Liver (tissue), 9 donors: ENCODE results near the gene PHLDB3. TPM values are rescaled to one million over a fixed set of nuclear protein-coding genes. Genes with fewer than 3 reads are reported as not detected.

Experiments used
- DNase-seq: peaks from one replicate; pipeline ENCODE4 v3.0.0-alpha.2; 2017; ENCODE audit warnings: low spot score
- H3K27ac ChIP-seq, 2 donors: one replicate each; pipeline ENCODE4 v1.7.0; 2013; ENCODE audit warnings: inconsistent platforms in 2 of 2, low read length in 2 of 2, control low read depth in 1 of 2, low read depth in 1 of 2, mild to moderate bottlenecking in 1 of 2
- H3K27me3 ChIP-seq, 4 donors: one replicate each; pipeline versions ENCODE4 v1.6.1 to v1.7.0; 2013; ENCODE audit warnings: low read length in 3 of 4, inconsistent platforms in 1 of 4, mild to moderate bottlenecking in 1 of 4, moderate library complexity in 1 of 4; ENCODE audit not compliant: control insufficient read depth in 4 of 4, insufficient read depth in 4 of 4
- H3K36me3 ChIP-seq, 4 donors: one replicate each; pipeline versions ENCODE4 v1.6.1 to v1.7.0; 2013; ENCODE audit warnings: low read length in 3 of 4, mild to moderate bottlenecking in 3 of 4, low read depth in 1 of 4, moderate library complexity in 1 of 4; ENCODE audit not compliant: control insufficient read depth in 4 of 4, insufficient read depth in 3 of 4
- H3K4me1 ChIP-seq, 4 donors: one replicate each; pipeline versions ENCODE4 v1.6.1 to v1.7.0; 2013; ENCODE audit warnings: low read length in 3 of 4, mild to moderate bottlenecking in 3 of 4, moderate library complexity in 1 of 4; ENCODE audit not compliant: control insufficient read depth in 4 of 4, insufficient read depth in 4 of 4
- H3K4me3 ChIP-seq, 3 donors: one replicate each; pipeline versions ENCODE4 v1.6.1 to v1.7.0; 2013; ENCODE audit warnings: low read length in 3 of 3, control low read depth in 1 of 3, low read depth in 1 of 3, mild to moderate bottlenecking in 1 of 3
- H3K9ac ChIP-seq, 2 donors: one replicate each; pipeline ENCODE4 v1.7.0; 2013; ENCODE audit warnings: low read length in 2 of 2, mild to moderate bottlenecking in 2 of 2, moderate library complexity in 2 of 2, control low read depth in 1 of 2, low read depth in 1 of 2
- H3K9me3 ChIP-seq, 4 donors: one replicate each; pipeline versions ENCODE4 v1.6.1 to v1.7.0; 2013; ENCODE audit warnings: low read length in 3 of 4; ENCODE audit not compliant: control insufficient read depth in 4 of 4
- ATF3 ChIP-seq: IDR thresholded peaks from 2 replicates; pipeline ENCODE4 v1.6.1; 2016; ENCODE audit warnings: antibody characterized with exemption
- CTCF ChIP-seq: fragments of 150-350 bp; IDR thresholded peaks from 2 replicates; pipeline ENCODE4 v1.5.1; 2017; ENCODE audit warnings: improper control_type of control experiment, low read depth, low read length; ENCODE audit not compliant: missing input control
- EGR1 ChIP-seq, 2 donors: IDR thresholded peaks; 2 replicates each; pipeline ENCODE4 v1.6.1; 2016 to 2018; ENCODE audit warnings: antibody characterized with exemption in 2 of 2, low read depth in 2 of 2
- FOXA1 ChIP-seq: IDR thresholded peaks from 2 replicates; pipeline ENCODE4 v1.6.1; 2016; ENCODE audit warnings: antibody characterized with exemption
- FOXA2 ChIP-seq: IDR thresholded peaks from 2 replicates; pipeline ENCODE4 v1.6.1; 2016; ENCODE audit warnings: antibody characterized with exemption
- GABPA ChIP-seq, 2 donors: IDR thresholded peaks in 1 of 2; conservative IDR thresholded peaks in 1 of 2; 2 replicates each; pipeline ENCODE4 v1.6.1; 2016; ENCODE audit warnings: antibody characterized with exemption in 2 of 2, mild to moderate bottlenecking in 1 of 2, moderate library complexity in 1 of 2
- HNF4A ChIP-seq, 2 donors: conservative IDR thresholded peaks; 2 replicates each; pipeline ENCODE4 v1.6.1; 2016; ENCODE audit warnings: antibody characterized with exemption in 2 of 2, mild to moderate bottlenecking in 2 of 2
- HNF4G ChIP-seq: IDR thresholded peaks from 2 replicates; pipeline ENCODE4 v1.6.1; 2016; ENCODE audit warnings: antibody characterized with exemption
- JUND ChIP-seq, 2 donors: IDR thresholded peaks; 2 replicates each; pipeline ENCODE4 v1.6.1; 2016; ENCODE audit warnings: antibody characterized with exemption in 2 of 2
- NR2F2 ChIP-seq: IDR thresholded peaks from 2 replicates; pipeline ENCODE4 v1.6.1; 2016; ENCODE audit warnings: antibody characterized with exemption
- RAD21 ChIP-seq, 2 donors: IDR thresholded peaks; 2 replicates each; pipeline ENCODE4 v1.6.1; 2016; ENCODE audit warnings: antibody characterized with exemption in 2 of 2, mild to moderate bottlenecking in 2 of 2
- RXRA ChIP-seq, 2 donors: IDR thresholded peaks; 2 replicates each; pipeline ENCODE4 v1.6.1; 2017 to 2018; ENCODE audit warnings: antibody characterized with exemption in 2 of 2, mild to moderate bottlenecking in 1 of 2
- SP1 ChIP-seq: IDR thresholded peaks from 2 replicates; pipeline ENCODE4 v1.6.1; 2018; ENCODE audit warnings: antibody characterized with exemption, mild to moderate bottlenecking
- TAF1 ChIP-seq: conservative IDR thresholded peaks from 2 replicates; pipeline ENCODE4 v1.6.1; 2016; ENCODE audit warnings: antibody characterized with exemption, mild to moderate bottlenecking
- YY1 ChIP-seq: IDR thresholded peaks from 2 replicates; pipeline ENCODE4 v1.6.1; 2016; ENCODE audit warnings: antibody characterized with exemption, mild to moderate bottlenecking
- ZBTB33 ChIP-seq: IDR thresholded peaks from 2 replicates; pipeline ENCODE4 v1.6.1; 2016; ENCODE audit warnings: antibody characterized with exemption
- WGBS: extraction: QIAGEN DNeasy Blood & Tissue Kit; methylation state at CpG from one replicate; pipeline ENCODE4 v1.1.7; 2013; 5-methylcytosine and 5-hydroxymethylcytosine counted together
- polyA plus RNA-seq, 2 donors: library from polyadenylated mRNA; stranded (reverse) in 1 of 2; unstranded in 1 of 2; fragments of 200-250 nt in 1 of 2; fragments of >200 nt in 1 of 2; fragmentation: Nextera tagmentation in 1 of 2; extraction: Ambion mirVana in 1 of 2; gene quantifications; one replicate each; pipeline versions ENCODE4 v1.2.1 to v1.2.3, GENCODE V29; 2013 to 2015
- total RNA-seq, 2 donors: library from RNA; depleted of rRNA; stranded (reverse); fragments of >200 nt; gene quantifications; one replicate each; pipeline ENCODE4 v1.2.3, GENCODE V29; 2014
- TF ChIP-seq, protein P1 (sequence below): IDR thresholded peaks from 2 replicates; pipeline ENCODE4 v1.6.1; 2016; ENCODE audit warnings: antibody characterized with exemption
- TF ChIP-seq, protein P2 (sequence below): IDR thresholded peaks from 2 replicates; pipeline ENCODE4 v1.6.1; 2016; ENCODE audit warnings: antibody characterized with exemption, mild to moderate bottlenecking
- donor health status: healthy.
- donor health status: healthy.
- donor health status: healthy.
- donor health status: healthy.
- donor health status: healthy.

PHLDB3 gene
- total and polyA plus RNA-seq, 4 donors, result 10.6 to 18.2 (median 11.7) TPM

GRCh38 chr19:43490759-43491158 is 13.8 kb downstream of the PHLDB3 start:
- Histone ChIP-seq H3K27ac (no peak overlapping the region), H3K4me3 (no peak overlapping the region), H3K27me3 (no peaks in the 10 kb centered on the region), H3K9ac (no peak overlapping the region), H3K9me3 (no peaks in the 10 kb centered on the region), H3K36me3 (peaks cover 3 to 23% (median 7%) of the 10 kb centered on the region in 4 donors), H3K4me1 (peaks cover 3 to 8% (median 5%) of the 10 kb centered on the region in 4 donors)
- 83% methylated on average over 5 of the region's 5 CpGs for WGBS
- TF ChIP-seq RXRA (IDR thresholded peaks at IDR 0.05) (no peak), ATF3 (no peak), FOXA1 (no peak), NR2F2 (no peak), SP1 (no peak), FOXA2 (no peak), JUND (IDR thresholded peaks at IDR 0.05) (no peak), YY1 (no peak), CTCF (no peak), HNF4A (conservative IDR thresholded peaks at IDR 0.05) (no peak), EGR1 (IDR thresholded peaks at IDR 0.05; ENCODE audit: low read depth in 2 of 2) (no peak), GABPA (IDR thresholded peaks at IDR 0.05 in 1 of 2, conservative IDR thresholded peaks at IDR 0.05 in 1 of 2) (no peak), HNF4G (no peak), RAD21 (IDR thresholded peaks at IDR 0.05) (no peak), ZBTB33 (no peak), TAF1 (no peak)
- TF ChIP-seq, protein P1, sequence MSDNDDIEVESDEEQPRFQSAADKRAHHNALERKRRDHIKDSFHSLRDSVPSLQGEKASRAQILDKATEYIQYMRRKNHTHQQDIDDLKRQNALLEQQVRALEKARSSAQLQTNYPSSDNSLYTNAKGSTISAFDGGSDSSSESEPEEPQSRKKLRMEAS, result no peak
- TF ChIP-seq, protein P2, sequence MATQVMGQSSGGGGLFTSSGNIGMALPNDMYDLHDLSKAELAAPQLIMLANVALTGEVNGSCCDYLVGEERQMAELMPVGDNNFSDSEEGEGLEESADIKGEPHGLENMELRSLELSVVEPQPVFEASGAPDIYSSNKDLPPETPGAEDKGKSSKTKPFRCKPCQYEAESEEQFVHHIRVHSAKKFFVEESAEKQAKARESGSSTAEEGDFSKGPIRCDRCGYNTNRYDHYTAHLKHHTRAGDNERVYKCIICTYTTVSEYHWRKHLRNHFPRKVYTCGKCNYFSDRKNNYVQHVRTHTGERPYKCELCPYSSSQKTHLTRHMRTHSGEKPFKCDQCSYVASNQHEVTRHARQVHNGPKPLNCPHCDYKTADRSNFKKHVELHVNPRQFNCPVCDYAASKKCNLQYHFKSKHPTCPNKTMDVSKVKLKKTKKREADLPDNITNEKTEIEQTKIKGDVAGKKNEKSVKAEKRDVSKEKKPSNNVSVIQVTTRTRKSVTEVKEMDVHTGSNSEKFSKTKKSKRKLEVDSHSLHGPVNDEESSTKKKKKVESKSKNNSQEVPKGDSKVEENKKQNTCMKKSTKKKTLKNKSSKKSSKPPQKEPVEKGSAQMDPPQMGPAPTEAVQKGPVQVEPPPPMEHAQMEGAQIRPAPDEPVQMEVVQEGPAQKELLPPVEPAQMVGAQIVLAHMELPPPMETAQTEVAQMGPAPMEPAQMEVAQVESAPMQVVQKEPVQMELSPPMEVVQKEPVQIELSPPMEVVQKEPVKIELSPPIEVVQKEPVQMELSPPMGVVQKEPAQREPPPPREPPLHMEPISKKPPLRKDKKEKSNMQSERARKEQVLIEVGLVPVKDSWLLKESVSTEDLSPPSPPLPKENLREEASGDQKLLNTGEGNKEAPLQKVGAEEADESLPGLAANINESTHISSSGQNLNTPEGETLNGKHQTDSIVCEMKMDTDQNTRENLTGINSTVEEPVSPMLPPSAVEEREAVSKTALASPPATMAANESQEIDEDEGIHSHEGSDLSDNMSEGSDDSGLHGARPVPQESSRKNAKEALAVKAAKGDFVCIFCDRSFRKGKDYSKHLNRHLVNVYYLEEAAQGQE, result no peak
- no peak for DNase-seq
